ENCODE measurements around the gene FAM217B. TPM values are rescaled to one million over a fixed set of nuclear protein-coding genes. Genes with fewer than 3 reads are reported as not detected.

The FAM217B gene
- total RNA-seq, 1 donor from 2014 or later, result 15.1 TPM

DNA sequence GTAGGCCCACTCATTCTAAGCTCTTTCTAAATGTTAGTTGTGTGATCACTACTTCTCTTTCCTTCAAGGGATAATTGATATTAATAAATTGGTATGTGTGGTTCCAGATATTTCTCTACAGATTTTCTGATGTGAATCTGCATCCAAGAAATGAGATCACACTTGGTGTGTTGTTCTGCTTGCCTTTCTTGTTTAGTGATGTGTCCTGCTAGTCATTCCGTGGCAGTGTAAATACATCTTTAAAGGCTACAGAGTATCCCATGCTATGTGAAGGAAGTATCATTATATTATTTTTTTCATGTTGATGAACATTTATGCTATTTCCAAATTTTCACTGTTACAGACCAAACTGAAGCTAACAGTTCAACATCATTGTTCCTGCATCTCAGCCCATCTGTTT, 31.2 kb downstream of the FAM217B start:
- Mint-ChIP-seq H3K27me3 (no peaks in the 10 kb centered on the region), H3K4me3 (no peak overlapping the region), H3K36me3 (ENCODE audit: low read depth) (no peaks in the 10 kb centered on the region), H3K9me3 (no peaks in the 10 kb centered on the region), H3K27ac (no peak overlapping the region), H3K4me1 (no peaks in the 10 kb centered on the region)
- TF ChIP-seq, protein P1, sequence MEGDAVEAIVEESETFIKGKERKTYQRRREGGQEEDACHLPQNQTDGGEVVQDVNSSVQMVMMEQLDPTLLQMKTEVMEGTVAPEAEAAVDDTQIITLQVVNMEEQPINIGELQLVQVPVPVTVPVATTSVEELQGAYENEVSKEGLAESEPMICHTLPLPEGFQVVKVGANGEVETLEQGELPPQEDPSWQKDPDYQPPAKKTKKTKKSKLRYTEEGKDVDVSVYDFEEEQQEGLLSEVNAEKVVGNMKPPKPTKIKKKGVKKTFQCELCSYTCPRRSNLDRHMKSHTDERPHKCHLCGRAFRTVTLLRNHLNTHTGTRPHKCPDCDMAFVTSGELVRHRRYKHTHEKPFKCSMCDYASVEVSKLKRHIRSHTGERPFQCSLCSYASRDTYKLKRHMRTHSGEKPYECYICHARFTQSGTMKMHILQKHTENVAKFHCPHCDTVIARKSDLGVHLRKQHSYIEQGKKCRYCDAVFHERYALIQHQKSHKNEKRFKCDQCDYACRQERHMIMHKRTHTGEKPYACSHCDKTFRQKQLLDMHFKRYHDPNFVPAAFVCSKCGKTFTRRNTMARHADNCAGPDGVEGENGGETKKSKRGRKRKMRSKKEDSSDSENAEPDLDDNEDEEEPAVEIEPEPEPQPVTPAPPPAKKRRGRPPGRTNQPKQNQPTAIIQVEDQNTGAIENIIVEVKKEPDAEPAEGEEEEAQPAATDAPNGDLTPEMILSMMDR (IDR thresholded peaks at IDR 0.05), result no peak
- ChIA-PET POLR2A (no interaction called here), CTCF (no interaction called here)
- ATAC-seq (ENCODE audit: low read depth) (no peak), DNase-seq (no peak)
- intact Hi-C loops (cut with micrococcal nuclease), result no loop called here

- no peaks in the 10 kb centered on the region for H3K9me3 Mint-ChIP-seq
- H3K27me3 Mint-ChIP-seq, result no peaks in the 10 kb centered on the region
- intact Hi-C loops (cut with micrococcal nuclease), result no loop called here
- ChIA-PET POLR2A (no interaction called here), CTCF (interaction anchor here (1.1 kb wide), 1 partner anchor 24 kb away, joined by 3 read pairs; no protein-coding TSS in a partner anchor)
- ATAC-seq (ENCODE audit: low read depth) (no peak), DNase-seq (no peak)
- TF ChIP-seq, protein P1 (IDR thresholded peaks at IDR 0.05), result no peak
- H3K27ac Mint-ChIP-seq, result no peak overlapping the region
- no peaks in the 10 kb centered on the region for H3K36me3 Mint-ChIP-seq (ENCODE audit: low read depth)
- no peaks in the 10 kb centered on the region for H3K4me1 Mint-ChIP-seq
- no peak overlapping the region for H3K4me3 Mint-ChIP-seq
These were observed 32.0 kb downstream of the FAM217B start for GRCh38 chr20:59972037-59972801.

- ChIA-PET POLR2A (no interaction called here), CTCF (interaction anchor here (0.9 kb wide), 1 partner anchor 29 kb away, joined by 3 read pairs; no protein-coding TSS in a partner anchor)
- H3K4me3 Mint-ChIP-seq, result no peak overlapping the region
- no peaks in the 10 kb centered on the region for H3K27me3 Mint-ChIP-seq
- ATAC-seq (ENCODE audit: low read depth) (no peak), DNase-seq (no peak)
- no peaks in the 10 kb centered on the region for H3K36me3 Mint-ChIP-seq (ENCODE audit: low read depth)
- no peak overlapping the region for H3K27ac Mint-ChIP-seq
- intact Hi-C loops (cut with micrococcal nuclease), result no loop called here
- no peaks in the 10 kb centered on the region for H3K9me3 Mint-ChIP-seq
- TF ChIP-seq, protein P1 (IDR thresholded peaks at IDR 0.05), result no peak
- H3K4me1 Mint-ChIP-seq, result no peaks in the 10 kb centered on the region
These were observed 36.1 kb downstream of the FAM217B start for GRCh38 chr20:59976156-59976782.

DNA sequence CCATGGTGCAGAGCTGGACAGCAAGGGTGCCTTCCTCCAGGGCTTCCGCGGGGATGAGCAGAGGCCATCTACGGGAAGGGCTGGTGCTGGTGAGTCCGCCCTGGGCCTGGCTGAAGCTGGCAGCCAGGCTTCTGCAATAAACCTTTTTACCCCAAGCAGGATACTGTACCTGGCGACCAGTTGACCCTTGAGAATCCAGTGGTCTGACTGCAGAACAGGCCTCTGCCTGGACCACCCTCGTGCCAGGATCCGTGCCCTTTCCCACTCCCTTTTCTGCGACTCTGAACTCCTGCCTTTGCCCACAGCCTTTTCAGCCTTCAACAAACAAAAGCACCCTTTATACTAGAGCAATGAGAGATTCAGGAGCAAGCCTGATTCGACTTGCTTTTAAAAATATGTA, 36.9 kb downstream of the FAM217B start:
- DNase-seq, result no peak
- no peaks in the 10 kb centered on the region for H3K4me1 Mint-ChIP-seq
- H3K9me3 Mint-ChIP-seq, result peaks cover 2% of the 10 kb centered on the region
- H3K36me3 Mint-ChIP-seq (ENCODE audit: low read depth), result no peaks in the 10 kb centered on the region
- intact Hi-C loops (cut with micrococcal nuclease), result no loop called here
- ChIA-PET POLR2A (no interaction called here), CTCF (no interaction called here)
- no peaks in the 10 kb centered on the region for H3K27me3 Mint-ChIP-seq
- no peak overlapping the region for H3K4me3 Mint-ChIP-seq
- no peak for ATAC-seq (ENCODE audit: low read depth)
- TF ChIP-seq, protein P1 (IDR thresholded peaks at IDR 0.05), result no peak
- no peak overlapping the region for H3K27ac Mint-ChIP-seq

DNA sequence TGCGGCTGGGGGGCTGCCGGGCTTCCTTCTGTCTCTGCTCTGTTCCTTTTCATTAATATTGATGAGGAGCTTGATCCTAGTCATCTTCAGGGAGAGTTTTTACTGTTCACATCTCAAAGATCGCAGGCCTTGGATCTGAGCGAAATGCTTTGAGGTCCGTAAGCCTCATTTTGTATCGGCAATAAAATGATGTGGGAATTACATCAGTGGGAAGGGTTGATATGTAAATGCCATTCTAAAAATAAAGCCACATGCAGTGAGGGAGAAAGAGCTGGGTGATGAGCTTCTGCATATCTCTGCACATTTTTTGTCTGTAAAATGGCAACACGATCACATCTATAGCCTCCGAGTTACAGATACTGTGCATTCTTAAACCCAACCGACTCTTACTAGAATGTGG, 42.9 kb downstream of the FAM217B start:
- POLR2A ChIA-PET, result no interaction called here
- TF ChIP-seq, protein P1 (IDR thresholded peaks at IDR 0.05), result no peak
- no peak for ATAC-seq (ENCODE audit: low read depth)

More for the DNA sequence above, 42.9 kb downstream of the FAM217B start:
- Mint-ChIP-seq H3K4me1 (peaks cover 9% of the 10 kb centered on the region), H3K4me3 (no peak overlapping the region), H3K27ac (no peak overlapping the region), H3K36me3 (ENCODE audit: low read depth) (no peaks in the 10 kb centered on the region), H3K27me3 (no peaks in the 10 kb centered on the region), H3K9me3 (peaks cover 3% of the 10 kb centered on the region)
- intact Hi-C loops (cut with micrococcal nuclease), result no loop called here
- DNase-seq, result no peak
- CTCF ChIA-PET, result no interaction called here
